Adrenal gland (tissue), 12 donors: ENCODE measurements around the gene TRAPPC12. TPM values are rescaled to one million over a fixed set of nuclear protein-coding genes. Genes with fewer than 3 reads are reported as not detected.

ENCODE experiments used
- DNase-seq, 7 donors: peaks; one replicate each; pipeline ENCODE4 v3.0.0-alpha.2; 2019 to 2020
- H3K27ac ChIP-seq, 5 donors: fragments of 200-600 bp; sonication (generic) in 4 of 5; 1 replicate in 3 of 5; 2 replicates in 2 of 5; pipeline versions ENCODE4 v1.5.1 to v1.8.0; 2016 to 2020; ENCODE audit warnings: mild to moderate bottlenecking in 1 of 5
- H3K27me3 ChIP-seq: fragments of 200-600 bp; 2 replicates; pipeline ENCODE4 v1.8.0; 2021
- H3K36me3 ChIP-seq, 2 donors: fragments of 200-600 bp; replicated peaks in 1 of 2; 1 replicate in 1 of 2; 2 replicates in 1 of 2; pipeline versions ENCODE4 v1.5.1 to v1.8.0; 2018 to 2022
- H3K4me1 ChIP-seq, 2 donors: fragments of 200-600 bp; replicated peaks in 1 of 2; 1 replicate in 1 of 2; 2 replicates in 1 of 2; pipeline versions ENCODE4 v1.5.1 to v1.8.0; 2018 to 2021
- H3K4me3 ChIP-seq, 4 donors: fragments of 200-600 bp; sonication (generic) in 3 of 4; one replicate each; pipeline ENCODE4 v1.5.1; 2016 to 2018
- H3K9me3 ChIP-seq, 3 donors: fragments of 200-600 bp; sonication (generic) in 1 of 3; replicated peaks in 1 of 3; 1 replicate in 2 of 3; 2 replicates in 1 of 3; pipeline versions ENCODE4 v1.5.1 to v1.8.0; 2016 to 2021
- CTCF ChIP-seq, 6 experiments: fragments of 450-650 bp in 4 of 6; fragments of 200-600 bp in 2 of 6; sonication (generic) in 1 of 6; IDR thresholded peaks; 1 replicate in 5 of 6; 2 replicates in 1 of 6; pipeline versions ENCODE4 v1.5.1 to v1.8.0; 2016 to 2021; ENCODE audit warnings: antibody characterized with exemption in 6 of 6, mild to moderate bottlenecking in 2 of 6, moderate library complexity in 1 of 6
- POLR2A ChIP-seq, 2 donors: fragments of 450-650 bp; IDR thresholded peaks; one replicate each; pipeline ENCODE4 v1.6.1; 2017; ENCODE audit warnings: antibody characterized with exemption in 2 of 2, mild to moderate bottlenecking in 2 of 2, moderate library complexity in 1 of 2
- WGBS, 4 donors: extraction: QIAGEN DNeasy Blood & Tissue Kit in 2 of 4; methylation state at CpG; one replicate each; pipeline versions ENCODE4 v1.1.5 to v1.1.7; 2013 to 2017; 5-methylcytosine and 5-hydroxymethylcytosine counted together
- intact Hi-C, 2 donors: fragments of 100-400 bp; cut with DNase I; formaldehyde crosslinking; loops; one replicate each; pipeline versions ENCODE4 v1.14.1 to v1.15.0; 2022 to 2023
- polyA plus RNA-seq, 3 donors: library from polyadenylated mRNA; stranded (reverse); fragments of 200-250 nt in 2 of 3; fragments of 350-450 nt in 1 of 3; fragmentation: Illumina TruSeq in 1 of 3; extraction: RNeasy Lipid Tissue Mini Kit (QIAGEN cat#74804) in 1 of 3; gene quantifications; one replicate each; pipeline ENCODE4 v1.2.3, GENCODE V29; 2013 to 2014
- total RNA-seq, 9 donors: library from RNA; depleted of rRNA in 4 of 9; stranded (reverse); fragments of >200 nt in 4 of 9; fragments of 120-200 nt in 1 of 9; fragmentation: NEBNext Ultra II Directional in 1 of 9; extraction: Animal tissue kit (Norgen Biotek cat#: 25700) in 1 of 9; gene quantifications; one replicate each; pipeline versions ENCODE4 v1.1.0 to v1.2.4, GENCODE V29; 2013 to 2023
- donor health status: healthy with polysubstance abuse.
- donor health status: Bipolar disorder and iron deficiency.
- donor health status: DM: yes; HTN: yes; CAD: no.
- donor health status: DM: no; HTN: no; CAD: no.
- donor health status: DM: no; HTN: no; CAD: no.
- donor health status: DM: yes; HTN: yes; CAD: no.

Gene TRAPPC12
- total and polyA plus RNA-seq, 12 donors, result 58.3 to 334 (median 99.5) TPM

- peak; percentile 57 to 91 (median 85) for DNase-seq
- no peak for TF ChIP-seq POLR2A (IDR thresholded peaks at IDR 0.05)
- TF ChIP-seq CTCF (IDR thresholded peaks at IDR 0.05), result no peak
- no peaks in the 10 kb centered on the region for H3K9me3 ChIP-seq
- H3K4me3 ChIP-seq, result no peak overlapping the region
- no peaks in the 10 kb centered on the region for H3K4me1 ChIP-seq
- no peak overlapping the region for H3K27ac ChIP-seq
- no peaks in the 10 kb centered on the region for H3K27me3 ChIP-seq
- 68 to 95% (median 77%) methylated on average over 8 to 30 of the region's 30 CpGs for WGBS, 4 donors
- intact Hi-C loops, result no loop called here
- H3K36me3 ChIP-seq, result peaks cover 0 to 18% of the 10 kb centered on the region in 2 donors
Observed at GRCh38 chr2:3483227-3483985, 103.9 kb downstream of the TRAPPC12 start.

- H3K4me3 ChIP-seq, result no peak overlapping the region
- H3K9me3 ChIP-seq, result no peaks in the 10 kb centered on the region
- intact Hi-C loops, result no loop called here
- no peaks in the 10 kb centered on the region for H3K4me1 ChIP-seq
- no peaks in the 10 kb centered on the region for H3K27me3 ChIP-seq
- WGBS, 4 donors, result 93 to 97% (median 93%) methylated on average over 31 to 34 of the region's 34 CpGs
- DNase-seq, result peak in 3 of 7 donors; percentile 6 to 49 (median 21)
- H3K27ac ChIP-seq, result no peak overlapping the region
- H3K36me3 ChIP-seq, result peaks cover 0 to 11% of the 10 kb centered on the region in 2 donors
- TF ChIP-seq CTCF (IDR thresholded peaks at IDR 0.05) (no peak), POLR2A (IDR thresholded peaks at IDR 0.05) (no peak)
Observed at GRCh38 chr2:3483986-3484960, 104.8 kb downstream of the TRAPPC12 start.

GRCh38 chr2:3485166-3485565 lies 105.7 kb downstream of the TRAPPC12 start:
- H3K4me3 ChIP-seq, result no peak overlapping the region
- intact Hi-C loops, result no loop called here
- peaks cover 0 to 5% of the 10 kb centered on the region in 2 donors for H3K36me3 ChIP-seq
- 94 to 97% (median 96%) methylated on average over 10 to 11 of the region's 11 CpGs for WGBS, 4 donors
- no peaks in the 10 kb centered on the region for H3K27me3 ChIP-seq
- no peak overlapping the region for H3K27ac ChIP-seq
- no peaks in the 10 kb centered on the region for H3K9me3 ChIP-seq
- no peaks in the 10 kb centered on the region for H3K4me1 ChIP-seq
- peak in 3 of 7 donors; percentile 2 to 34 (median 15) for DNase-seq
- no peak for TF ChIP-seq CTCF (IDR thresholded peaks at IDR 0.05)
- no peak for TF ChIP-seq POLR2A (IDR thresholded peaks at IDR 0.05)
